ENCODE measurements around the gene AGPAT4.

- TF ChIP-seq, protein P1, sequence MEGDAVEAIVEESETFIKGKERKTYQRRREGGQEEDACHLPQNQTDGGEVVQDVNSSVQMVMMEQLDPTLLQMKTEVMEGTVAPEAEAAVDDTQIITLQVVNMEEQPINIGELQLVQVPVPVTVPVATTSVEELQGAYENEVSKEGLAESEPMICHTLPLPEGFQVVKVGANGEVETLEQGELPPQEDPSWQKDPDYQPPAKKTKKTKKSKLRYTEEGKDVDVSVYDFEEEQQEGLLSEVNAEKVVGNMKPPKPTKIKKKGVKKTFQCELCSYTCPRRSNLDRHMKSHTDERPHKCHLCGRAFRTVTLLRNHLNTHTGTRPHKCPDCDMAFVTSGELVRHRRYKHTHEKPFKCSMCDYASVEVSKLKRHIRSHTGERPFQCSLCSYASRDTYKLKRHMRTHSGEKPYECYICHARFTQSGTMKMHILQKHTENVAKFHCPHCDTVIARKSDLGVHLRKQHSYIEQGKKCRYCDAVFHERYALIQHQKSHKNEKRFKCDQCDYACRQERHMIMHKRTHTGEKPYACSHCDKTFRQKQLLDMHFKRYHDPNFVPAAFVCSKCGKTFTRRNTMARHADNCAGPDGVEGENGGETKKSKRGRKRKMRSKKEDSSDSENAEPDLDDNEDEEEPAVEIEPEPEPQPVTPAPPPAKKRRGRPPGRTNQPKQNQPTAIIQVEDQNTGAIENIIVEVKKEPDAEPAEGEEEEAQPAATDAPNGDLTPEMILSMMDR (IDR thresholded peaks at IDR 0.05), result no peak
- no peak for TF ChIP-seq POLR2A (IDR thresholded peaks at IDR 0.05)
Measured at GRCh38 chr6:161222706-161223234, 51.1 kb downstream of the AGPAT4 start.
